ENCODE measurements around the gene GNA14.

Gene GNA14

GRCh38 chr9:77384406-77384805 lies 263.7 kb downstream of the GNA14 start:
- DNase-seq, result no peak

DNA sequence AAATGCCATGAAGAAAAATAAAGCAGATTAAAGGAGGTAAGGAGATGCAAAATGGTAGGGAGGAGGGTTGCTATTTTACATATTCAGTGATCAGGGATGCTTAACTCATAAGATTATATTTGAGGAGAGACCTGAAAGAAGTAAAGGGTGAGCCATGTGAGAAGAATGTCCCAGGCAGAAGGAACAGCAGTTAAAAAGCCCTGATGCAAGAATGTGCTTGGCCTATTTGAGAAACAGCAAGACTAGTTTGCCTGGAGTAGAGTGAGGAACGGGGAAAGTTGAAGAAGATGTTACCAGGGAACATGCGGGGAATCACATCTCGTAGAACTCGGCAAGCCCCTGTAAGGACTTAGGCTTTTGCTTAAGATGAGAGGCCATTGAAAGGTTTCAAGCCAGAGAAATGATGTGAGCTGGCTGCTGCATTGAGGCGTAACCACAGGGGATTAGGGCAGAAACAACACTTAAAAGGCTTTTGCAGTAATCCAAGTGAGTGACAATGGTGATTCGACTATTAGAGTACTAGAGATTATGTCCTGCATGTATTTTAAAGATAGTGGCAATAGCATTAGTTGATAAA lies 272.1 kb downstream of the GNA14 start:
- DNase-seq, result no peak

DNA sequence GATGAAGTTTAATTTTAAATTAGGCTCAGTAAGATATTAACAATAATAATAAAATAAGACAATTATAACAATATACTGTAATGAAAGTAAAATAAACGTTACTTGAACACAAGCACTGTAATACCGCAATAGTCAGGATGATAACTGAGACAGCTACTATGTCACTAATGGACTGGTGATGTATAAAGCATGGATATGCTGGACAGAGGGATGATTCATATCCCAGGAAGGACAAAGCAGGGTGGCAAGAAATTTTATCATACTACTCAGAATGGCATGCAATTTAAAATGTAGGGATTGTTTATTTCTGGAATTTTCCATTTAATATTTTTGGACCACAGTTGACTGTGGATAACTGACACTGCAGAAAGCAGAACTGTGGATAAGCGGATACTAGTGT lies 273.9 kb downstream of the GNA14 start:
- DNase-seq, result no peak

Data from stimulated activated CD4-positive, alpha-beta T cell treated with anti-CD3 and anti-CD28 coated beads, Interleukin-2, amount 100 ng/mL, for 48 hours (primary cell).